Adrenal gland (tissue), 12 donors: ENCODE results near the gene UQCR10. TPM values are rescaled to one million over a fixed set of nuclear protein-coding genes. Genes with fewer than 3 reads are reported as not detected.
A peak's percentile ranks its signal among the peaks of the same experiment; 100 is the strongest.

Experiments
- DNase-seq, 7 donors: peaks; one replicate each; pipeline ENCODE4 v3.0.0-alpha.2; 2019 to 2020
- H3K27ac ChIP-seq, 5 donors: fragments of 200-600 bp; sonication (generic) in 4 of 5; 1 replicate in 3 of 5; 2 replicates in 2 of 5; pipeline versions ENCODE4 v1.5.1 to v1.8.0; 2016 to 2020; ENCODE audit warnings: mild to moderate bottlenecking in 1 of 5
- H3K27me3 ChIP-seq: fragments of 200-600 bp; 2 replicates; pipeline ENCODE4 v1.8.0; 2021
- H3K36me3 ChIP-seq, 2 donors: fragments of 200-600 bp; replicated peaks in 1 of 2; 1 replicate in 1 of 2; 2 replicates in 1 of 2; pipeline versions ENCODE4 v1.5.1 to v1.8.0; 2018 to 2022
- H3K4me1 ChIP-seq, 2 donors: fragments of 200-600 bp; replicated peaks in 1 of 2; 1 replicate in 1 of 2; 2 replicates in 1 of 2; pipeline versions ENCODE4 v1.5.1 to v1.8.0; 2018 to 2021
- H3K4me3 ChIP-seq, 4 donors: fragments of 200-600 bp; sonication (generic) in 3 of 4; one replicate each; pipeline ENCODE4 v1.5.1; 2016 to 2018
- H3K9me3 ChIP-seq, 3 donors: fragments of 200-600 bp; sonication (generic) in 1 of 3; replicated peaks in 1 of 3; 1 replicate in 2 of 3; 2 replicates in 1 of 3; pipeline versions ENCODE4 v1.5.1 to v1.8.0; 2016 to 2021
- POLR2A ChIP-seq, 2 donors: fragments of 450-650 bp; IDR thresholded peaks; one replicate each; pipeline ENCODE4 v1.6.1; 2017; ENCODE audit warnings: antibody characterized with exemption in 2 of 2, mild to moderate bottlenecking in 2 of 2, moderate library complexity in 1 of 2
- WGBS, 4 donors: extraction: QIAGEN DNeasy Blood & Tissue Kit in 2 of 4; methylation state at CpG; one replicate each; pipeline versions ENCODE4 v1.1.5 to v1.1.7; 2013 to 2017; 5-methylcytosine and 5-hydroxymethylcytosine counted together
- intact Hi-C, 2 donors: fragments of 100-400 bp; cut with DNase I; formaldehyde crosslinking; loops; one replicate each; pipeline versions ENCODE4 v1.14.1 to v1.15.0; 2022 to 2023
- polyA plus RNA-seq, 3 donors: library from polyadenylated mRNA; stranded (reverse); fragments of 200-250 nt in 2 of 3; fragments of 350-450 nt in 1 of 3; fragmentation: Illumina TruSeq in 1 of 3; extraction: RNeasy Lipid Tissue Mini Kit (QIAGEN cat#74804) in 1 of 3; gene quantifications; one replicate each; pipeline ENCODE4 v1.2.3, GENCODE V29; 2013 to 2014
- total RNA-seq, 9 donors: library from RNA; depleted of rRNA in 4 of 9; stranded (reverse); fragments of >200 nt in 4 of 9; fragments of 120-200 nt in 1 of 9; fragmentation: NEBNext Ultra II Directional in 1 of 9; extraction: Animal tissue kit (Norgen Biotek cat#: 25700) in 1 of 9; gene quantifications; one replicate each; pipeline versions ENCODE4 v1.1.0 to v1.2.4, GENCODE V29; 2013 to 2023
- TF ChIP-seq, protein P1 (sequence below), 6 experiments: fragments of 450-650 bp in 4 of 6; fragments of 200-600 bp in 2 of 6; sonication (generic) in 1 of 6; IDR thresholded peaks; 1 replicate in 5 of 6; 2 replicates in 1 of 6; pipeline versions ENCODE4 v1.5.1 to v1.8.0; 2016 to 2021; ENCODE audit warnings: antibody characterized with exemption in 6 of 6, mild to moderate bottlenecking in 2 of 6, moderate library complexity in 1 of 6
- donor health status: healthy with polysubstance abuse.
- donor health status: Bipolar disorder and iron deficiency.
- donor health status: DM: yes; HTN: yes; CAD: no.
- donor health status: DM: no; HTN: no; CAD: no.
- donor health status: DM: no; HTN: no; CAD: no.
- donor health status: DM: yes; HTN: yes; CAD: no.

Gene UQCR10
- total and polyA plus RNA-seq, 12 donors, result 51.3 to 489 (median 187) TPM

DNA sequence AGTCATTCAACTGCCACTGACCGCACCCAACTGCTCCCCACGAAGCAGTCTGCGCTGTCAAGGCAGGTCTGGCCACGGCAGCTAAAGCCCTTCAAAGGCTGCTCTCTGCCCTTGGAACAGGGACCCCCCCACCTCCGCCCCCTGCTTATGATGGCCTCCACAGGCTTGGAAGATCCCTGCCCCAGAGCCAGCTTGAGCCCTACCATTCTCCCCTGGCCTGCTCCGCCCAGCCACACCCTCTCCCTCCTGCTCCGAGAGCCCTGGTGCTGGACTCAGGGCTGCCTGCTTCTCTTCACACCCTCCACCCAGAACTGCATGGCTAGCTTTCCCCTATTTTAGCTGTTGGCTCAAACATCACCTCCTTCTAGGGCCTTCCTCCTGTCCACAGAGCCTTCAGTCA, 19.3 kb upstream of the UQCR10 start:
- no peak overlapping the region for H3K27ac ChIP-seq
- H3K36me3 ChIP-seq, result peaks cover 0 to 24% of the 10 kb centered on the region in 2 donors
- TF ChIP-seq, protein P1, sequence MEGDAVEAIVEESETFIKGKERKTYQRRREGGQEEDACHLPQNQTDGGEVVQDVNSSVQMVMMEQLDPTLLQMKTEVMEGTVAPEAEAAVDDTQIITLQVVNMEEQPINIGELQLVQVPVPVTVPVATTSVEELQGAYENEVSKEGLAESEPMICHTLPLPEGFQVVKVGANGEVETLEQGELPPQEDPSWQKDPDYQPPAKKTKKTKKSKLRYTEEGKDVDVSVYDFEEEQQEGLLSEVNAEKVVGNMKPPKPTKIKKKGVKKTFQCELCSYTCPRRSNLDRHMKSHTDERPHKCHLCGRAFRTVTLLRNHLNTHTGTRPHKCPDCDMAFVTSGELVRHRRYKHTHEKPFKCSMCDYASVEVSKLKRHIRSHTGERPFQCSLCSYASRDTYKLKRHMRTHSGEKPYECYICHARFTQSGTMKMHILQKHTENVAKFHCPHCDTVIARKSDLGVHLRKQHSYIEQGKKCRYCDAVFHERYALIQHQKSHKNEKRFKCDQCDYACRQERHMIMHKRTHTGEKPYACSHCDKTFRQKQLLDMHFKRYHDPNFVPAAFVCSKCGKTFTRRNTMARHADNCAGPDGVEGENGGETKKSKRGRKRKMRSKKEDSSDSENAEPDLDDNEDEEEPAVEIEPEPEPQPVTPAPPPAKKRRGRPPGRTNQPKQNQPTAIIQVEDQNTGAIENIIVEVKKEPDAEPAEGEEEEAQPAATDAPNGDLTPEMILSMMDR (IDR thresholded peaks at IDR 0.05), result no peak
- no peak for TF ChIP-seq POLR2A (IDR thresholded peaks at IDR 0.05)
- no peak overlapping the region for H3K4me3 ChIP-seq
- no peaks in the 10 kb centered on the region for H3K4me1 ChIP-seq
- WGBS, 4 donors, result 84 to 96% (median 92%) methylated on average over 7 of the region's 7 CpGs
- no peaks in the 10 kb centered on the region for H3K27me3 ChIP-seq
- DNase-seq, result no peak
- no peaks in the 10 kb centered on the region for H3K9me3 ChIP-seq
- intact Hi-C loops, result no loop called here

DNA sequence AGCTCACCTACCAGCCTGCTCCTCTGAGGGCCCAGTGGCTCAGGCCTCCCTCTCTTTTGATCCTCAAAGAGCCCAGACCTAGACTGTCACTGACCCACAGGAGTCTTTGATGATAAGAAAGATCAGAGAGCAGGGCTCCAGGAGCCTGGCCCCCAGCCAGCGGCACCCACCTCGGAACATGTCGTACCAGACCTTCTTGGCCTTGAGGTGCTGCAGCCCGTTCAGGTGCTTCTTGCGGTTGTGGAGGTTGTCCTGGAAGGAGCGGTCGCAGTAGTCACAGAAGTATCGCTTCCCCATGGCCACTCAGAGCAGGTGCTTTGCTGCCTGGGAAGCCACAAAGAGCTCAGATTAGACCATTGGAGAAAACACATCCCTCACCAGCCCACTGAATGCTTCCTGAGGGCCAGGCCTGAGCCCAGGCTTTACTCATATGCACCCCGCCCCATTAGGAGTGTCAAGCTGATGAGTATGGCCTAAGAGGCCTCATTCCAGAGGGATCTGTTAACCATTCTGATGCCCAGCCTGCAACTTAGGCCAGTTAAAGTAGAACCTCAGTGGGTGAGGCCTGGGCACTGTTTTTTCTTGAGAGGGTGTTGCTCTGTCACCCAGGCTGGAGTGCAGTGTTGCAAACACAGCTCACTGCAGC, 18.8 kb upstream of the UQCR10 start:
- Histone ChIP-seq H3K27me3 (no peaks in the 10 kb centered on the region), H3K36me3 (peaks cover 0 to 24% of the 10 kb centered on the region in 2 donors), H3K4me3 (no peak overlapping the region), H3K27ac (no peak overlapping the region), H3K4me1 (no peaks in the 10 kb centered on the region), H3K9me3 (no peaks in the 10 kb centered on the region)
- WGBS, 4 donors, result 81 to 86% (median 84%) methylated on average over 6 to 9 of the region's 9 CpGs; no CpG with 5 or more reads in 1 of the 4 donors
- TF ChIP-seq POLR2A (IDR thresholded peaks at IDR 0.05), result no peak
- TF ChIP-seq, protein P1 (IDR thresholded peaks at IDR 0.05), result no peak
- no peak for DNase-seq
- intact Hi-C loops, result no loop called here

DNA sequence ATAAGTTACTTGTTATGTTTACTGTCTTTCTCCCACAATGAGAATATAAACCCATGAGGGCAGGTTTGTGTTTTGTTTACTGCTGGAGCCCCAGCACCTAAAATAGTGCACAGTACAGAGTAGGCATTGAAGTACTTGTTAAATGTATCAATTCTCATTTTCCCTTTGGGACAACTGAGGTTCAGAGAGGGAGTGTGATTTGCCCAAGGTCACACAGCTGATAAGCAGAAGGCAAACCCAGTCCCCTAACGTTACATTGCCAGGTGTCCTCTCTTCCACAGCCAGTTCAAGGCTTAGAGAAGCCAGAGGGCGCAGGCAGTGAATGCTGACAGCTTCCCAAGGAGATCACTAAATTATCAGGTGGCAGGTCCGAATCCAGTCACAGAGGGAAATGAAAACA, 17.1 kb upstream of the UQCR10 start:
- Histone ChIP-seq H3K27ac (no peak overlapping the region), H3K4me3 (no peak overlapping the region), H3K27me3 (no peaks in the 10 kb centered on the region), H3K36me3 (peaks cover 0 to 18% of the 10 kb centered on the region in 2 donors), H3K4me1 (no peaks in the 10 kb centered on the region), H3K9me3 (no peaks in the 10 kb centered on the region)
- intact Hi-C loops, result no loop called here
- no peak for DNase-seq
- no peak for TF ChIP-seq POLR2A (IDR thresholded peaks at IDR 0.05)
- TF ChIP-seq, protein P1 (IDR thresholded peaks at IDR 0.05), result no peak
- WGBS, 4 donors, result 56 to 73% (median 70%) methylated on average over 3 of the region's 3 CpGs

DNA sequence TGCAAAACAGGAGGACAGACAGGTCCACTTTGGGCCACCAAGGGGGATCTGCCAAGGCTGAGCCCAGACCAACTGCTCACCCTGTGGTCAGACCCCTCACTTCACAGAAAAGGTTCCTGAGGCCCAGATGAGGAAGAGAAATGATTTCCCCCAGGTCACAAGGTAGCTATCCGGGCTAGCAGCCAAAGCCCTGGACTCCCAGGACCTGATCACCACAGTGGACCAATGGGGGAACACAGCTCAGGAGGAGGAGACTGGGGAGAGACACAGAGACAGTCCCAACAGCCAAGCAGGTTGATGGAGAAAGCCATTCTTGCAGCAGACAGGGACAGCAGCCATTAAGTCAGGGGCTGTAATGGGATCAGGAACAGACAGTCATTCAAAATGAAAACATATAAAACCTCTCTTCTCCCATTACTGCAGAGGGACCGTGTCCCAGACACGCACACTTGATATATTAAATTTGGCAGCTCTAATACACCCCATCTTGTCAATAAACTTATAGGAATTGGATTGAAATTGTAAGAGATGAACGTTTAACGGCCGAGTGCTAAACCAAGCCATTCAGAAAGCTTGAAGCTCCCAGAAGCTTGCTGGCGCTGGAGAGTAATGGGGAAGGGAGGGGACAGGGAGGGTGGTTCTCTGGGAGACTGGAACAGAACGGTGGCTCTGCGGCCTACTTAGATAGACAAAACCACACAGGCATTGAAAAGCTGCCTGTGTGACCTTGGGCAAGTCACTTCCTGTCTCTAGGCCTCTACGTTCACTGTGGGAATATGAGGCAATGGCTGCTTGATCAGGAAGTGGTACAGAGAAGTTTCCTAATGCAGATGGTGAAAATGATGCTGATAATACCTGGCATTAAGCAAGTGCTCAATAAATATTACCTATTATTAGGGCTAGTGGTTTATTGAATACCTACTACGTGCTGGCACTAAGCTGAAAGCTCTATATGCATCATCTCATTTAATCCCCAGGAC, 16.3 kb upstream of the UQCR10 start:
- H3K9me3 ChIP-seq, result no peaks in the 10 kb centered on the region
- peak in 4 of 7 donors; percentile 45 to 59 (median 52) for DNase-seq
- peak overlapping the region in 1 of 5 donors; percentile 20 for H3K27ac ChIP-seq
- no peaks in the 10 kb centered on the region for H3K27me3 ChIP-seq
- H3K36me3 ChIP-seq, result peaks cover 0 to 9% of the 10 kb centered on the region in 2 donors
- 60 to 77% (median 63%) methylated on average over 10 to 11 of the region's 11 CpGs for WGBS, 4 donors
- TF ChIP-seq, protein P1 (IDR thresholded peaks at IDR 0.05), result no peak
- no peak for TF ChIP-seq POLR2A (IDR thresholded peaks at IDR 0.05)
- intact Hi-C loops, result no loop called here
- no peaks in the 10 kb centered on the region for H3K4me1 ChIP-seq
- H3K4me3 ChIP-seq, result no peak overlapping the region
